GM19238 (cell line): ENCODE data around the gene ZFP36L1.

Source experiments
- DNase-seq: peaks from one replicate; pipeline ENCODE4 v3.0.0; 2011; ENCODE audit warnings: low spot score; ENCODE audit not compliant: insufficient read length

Gene ZFP36L1

DNA sequence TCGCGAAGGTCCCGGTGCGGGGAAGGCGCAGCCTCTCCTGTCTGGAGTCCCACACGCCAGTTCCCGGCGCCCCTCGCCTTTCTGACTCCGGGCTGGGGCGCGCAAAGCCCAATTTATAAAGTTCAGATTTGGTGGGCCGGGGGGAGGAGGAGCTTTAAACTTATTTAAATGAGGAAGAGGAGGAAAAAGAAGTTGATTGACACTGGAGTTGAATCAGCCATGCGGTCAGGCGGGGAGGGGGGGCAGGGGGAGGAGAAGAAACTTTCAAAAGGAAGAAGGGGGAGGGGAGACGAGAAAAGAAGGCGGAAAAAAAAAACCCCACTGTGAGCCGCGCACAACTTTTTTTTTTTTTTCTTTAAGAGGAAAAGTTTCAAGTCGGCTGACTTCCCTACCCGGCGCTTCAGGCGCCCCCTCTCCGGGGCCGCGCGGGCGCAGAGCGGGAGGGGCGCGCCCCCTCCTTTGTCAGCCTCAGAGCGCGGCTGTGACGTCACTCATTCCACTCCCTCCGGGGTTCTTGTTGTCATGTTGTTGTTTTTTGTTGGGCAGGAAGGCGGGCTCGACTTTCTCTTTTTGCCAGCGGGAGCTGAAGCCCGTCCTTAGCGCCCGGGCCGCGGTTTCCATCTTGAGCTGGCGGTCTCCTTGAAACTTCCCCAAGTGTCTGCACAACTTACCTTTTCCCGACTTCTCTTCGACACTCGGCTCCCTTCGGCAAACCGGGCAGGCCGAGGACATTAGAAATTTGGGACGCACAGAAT is at the start of gene ZFP36L1:
ZFP36L1 (minus strand) TSS at position 89 of the 755 bp plus-strand sequence. CDS start 129 bp downstream, outside the sequence.
- peak; percentile 61 for DNase-seq

GRCh38 chr14:68842298-68842697 is 49.4 kb upstream of the ZFP36L1 start:
- no peak for DNase-seq

DNA sequence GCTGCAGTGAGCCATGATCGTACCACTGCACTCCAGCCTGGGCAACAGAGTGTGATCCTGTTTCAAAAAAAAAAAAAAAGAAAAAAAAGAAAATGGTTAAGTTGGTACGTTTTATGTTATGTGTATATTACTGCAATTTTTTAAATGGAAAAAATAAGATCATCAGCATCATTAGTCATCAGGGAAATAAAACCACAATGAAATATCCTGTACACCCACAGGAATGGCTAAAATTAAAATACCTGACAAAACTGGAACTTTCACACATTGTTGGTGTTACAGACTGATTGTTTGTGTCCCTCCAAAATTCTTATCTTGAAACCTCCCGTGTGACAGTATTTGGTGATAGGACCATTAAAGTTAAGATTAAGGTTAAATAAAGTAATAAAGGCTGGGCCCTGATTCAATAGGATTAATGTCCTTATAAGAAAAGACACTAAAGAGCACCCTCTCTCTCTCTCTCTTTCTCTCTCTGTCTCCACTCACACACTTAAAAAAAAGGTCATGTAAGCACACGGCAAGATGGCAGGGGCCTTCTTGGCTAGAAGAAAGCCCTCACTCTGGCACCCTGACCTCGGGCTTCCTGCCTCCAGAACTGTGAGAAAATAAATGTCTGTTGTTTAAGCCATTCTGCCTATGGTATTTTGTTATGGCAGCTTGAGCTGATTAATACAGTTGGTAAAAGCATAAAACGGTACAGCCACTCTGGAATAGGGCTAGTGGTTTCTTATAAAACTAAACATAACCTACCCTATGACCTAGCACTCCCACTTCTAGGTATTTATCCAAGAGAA is 48.3 kb upstream of the ZFP36L1 start:
- no peak for DNase-seq

- DNase-seq = no peak
These were observed 47.6 kb upstream of the ZFP36L1 start for GRCh38 chr14:68840454-68840853.

- DNase-seq = no peak
These were observed 43.2 kb upstream of the ZFP36L1 start for GRCh38 chr14:68836082-68836481.

DNA sequence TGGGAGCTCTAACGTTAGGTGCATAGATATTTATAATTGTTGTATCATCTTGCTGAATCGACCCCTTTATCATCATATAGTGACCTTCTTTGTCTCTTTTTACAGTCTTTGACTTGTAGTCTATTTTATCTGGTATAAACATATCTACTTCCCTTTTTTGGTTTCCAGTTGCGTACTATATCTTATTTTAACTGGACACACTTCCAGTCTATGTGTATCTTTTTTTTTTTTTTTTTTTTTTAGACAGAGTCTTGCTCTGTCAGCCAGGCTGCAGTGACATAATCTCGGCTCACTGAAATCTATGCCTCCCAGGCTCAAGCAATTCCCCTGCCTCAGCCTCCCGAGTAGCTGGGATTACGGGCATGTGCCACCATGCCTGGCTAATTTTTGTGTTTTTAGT is 41.9 kb upstream of the ZFP36L1 start:
- no peak for DNase-seq

DNA sequence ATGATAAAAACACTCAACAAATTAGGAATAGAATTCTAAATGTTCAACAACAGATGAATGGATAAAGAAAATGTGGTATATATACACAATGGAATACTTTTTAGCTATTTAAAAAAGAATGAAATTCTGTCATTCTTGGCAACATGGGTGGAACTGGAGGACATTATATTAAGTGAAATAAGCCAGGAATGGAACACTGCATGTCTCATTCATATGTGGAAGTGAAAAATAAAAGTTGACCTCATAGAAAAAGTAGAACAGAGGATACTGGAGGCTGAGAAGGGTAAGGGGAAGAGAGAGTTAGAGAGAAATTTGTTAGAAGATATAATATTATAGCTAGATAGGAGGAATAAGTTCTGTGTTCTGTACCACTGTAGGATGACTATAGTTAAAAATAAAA is 35.8 kb upstream of the ZFP36L1 start:
- no peak for DNase-seq

DNA sequence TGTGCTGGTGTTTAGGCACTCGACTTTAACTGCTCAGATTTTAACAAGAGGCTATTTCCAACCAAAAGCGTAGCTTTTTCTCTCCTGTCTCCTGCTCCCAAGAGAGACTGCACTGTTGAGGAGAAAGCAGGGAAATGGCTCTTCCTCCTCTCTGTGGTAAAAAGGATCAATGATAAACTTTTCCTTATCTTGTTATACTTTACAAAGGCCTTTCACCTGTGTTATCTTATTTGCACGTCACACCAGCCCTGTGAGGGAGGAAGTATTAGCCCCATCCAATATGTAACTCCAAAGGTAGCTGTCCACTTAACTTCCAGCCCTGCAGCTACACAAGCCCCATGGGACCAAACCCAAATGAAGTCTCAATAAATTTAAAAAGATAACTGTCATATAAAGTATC is 32.9 kb upstream of the ZFP36L1 start:
- DNase-seq = no peak

- DNase-seq = no peak
These were observed 31.9 kb upstream of the ZFP36L1 start for GRCh38 chr14:68824517-68825347.

- DNase-seq = no peak
These were observed 31.3 kb upstream of the ZFP36L1 start for GRCh38 chr14:68824207-68824516.

DNA sequence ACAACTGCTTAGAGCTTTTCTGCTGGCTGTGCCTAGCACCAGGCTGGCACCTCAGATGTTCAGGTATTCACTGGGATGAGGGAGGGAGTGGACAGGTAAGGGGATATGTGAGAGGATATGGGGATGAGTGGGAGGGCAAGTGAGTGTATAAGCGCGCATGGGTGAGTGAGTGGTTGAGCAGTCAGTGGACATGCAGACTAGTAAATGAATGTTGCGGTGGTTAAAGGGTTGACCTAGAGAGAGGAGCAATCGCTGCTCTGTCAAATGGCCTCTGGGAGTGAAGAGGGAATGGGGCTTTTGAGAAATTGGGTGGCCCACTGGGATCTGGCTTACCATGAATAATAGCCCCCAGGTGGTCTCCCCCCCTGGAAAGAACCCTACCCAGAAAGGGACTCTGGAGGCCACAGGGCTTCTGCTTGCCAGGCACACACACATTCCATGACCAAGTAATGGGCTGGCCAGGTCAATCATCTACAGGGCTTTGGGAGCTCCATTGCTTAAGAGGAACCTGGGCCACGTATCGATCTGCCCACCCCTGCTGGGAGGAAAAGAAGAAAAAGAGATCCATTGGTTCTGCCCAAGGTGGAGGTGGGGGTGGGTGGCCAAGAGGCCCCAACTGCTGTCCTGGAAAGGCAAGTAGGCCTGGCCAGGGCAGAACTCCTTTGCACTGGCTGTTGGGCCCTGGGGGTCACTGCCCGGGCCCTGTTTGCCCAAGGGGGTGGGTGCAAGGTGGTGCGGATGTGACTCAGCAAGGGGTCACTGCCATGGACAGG is 30.8 kb upstream of the ZFP36L1 start:
- no peak for DNase-seq

- no peak for DNase-seq
These were observed 30.1 kb upstream of the ZFP36L1 start for GRCh38 chr14:68822926-68823325.

GRCh38 chr14:68822132-68822651 is 29.3 kb upstream of the ZFP36L1 start:
- DNase-seq = peak; percentile 63

DNA sequence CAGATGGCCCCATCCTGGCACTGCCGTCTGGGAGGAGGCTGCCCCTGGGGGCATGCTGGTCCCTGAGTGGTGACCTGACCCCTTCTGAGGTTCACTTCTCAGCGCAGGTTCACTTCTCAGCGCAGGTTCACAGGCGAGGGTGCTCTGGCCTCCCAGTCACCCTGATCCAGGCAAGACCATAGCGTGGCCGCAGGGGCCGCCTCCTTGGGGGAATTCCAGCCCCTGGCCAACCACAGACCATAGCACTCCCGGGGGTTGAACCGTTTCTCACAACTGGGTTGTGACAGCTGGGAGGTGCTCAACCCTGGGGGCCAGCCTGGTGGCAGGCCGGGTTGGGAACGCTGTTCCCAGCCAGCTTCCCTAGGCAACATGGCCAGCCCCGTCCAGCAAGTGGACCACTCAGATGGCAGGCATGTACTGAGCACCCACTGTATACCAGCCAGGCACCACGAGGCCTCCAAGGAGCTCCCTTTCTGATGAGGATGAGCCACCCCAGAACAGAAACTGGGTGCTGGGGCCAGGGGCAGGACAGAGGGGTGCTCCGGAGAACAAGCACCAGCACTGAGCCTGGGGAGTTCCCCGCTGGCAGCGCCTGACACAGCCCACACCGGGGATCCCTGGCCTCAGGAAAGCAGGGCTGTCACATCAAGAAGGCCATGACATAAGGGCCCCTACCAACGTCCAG is 28.3 kb upstream of the ZFP36L1 start:
- no peak for DNase-seq

GRCh38 chr14:68820536-68820935 is 27.7 kb upstream of the ZFP36L1 start:
- DNase-seq = no peak

- no peak for DNase-seq
These were observed 27.3 kb upstream of the ZFP36L1 start for GRCh38 chr14:68820119-68820518.

DNA sequence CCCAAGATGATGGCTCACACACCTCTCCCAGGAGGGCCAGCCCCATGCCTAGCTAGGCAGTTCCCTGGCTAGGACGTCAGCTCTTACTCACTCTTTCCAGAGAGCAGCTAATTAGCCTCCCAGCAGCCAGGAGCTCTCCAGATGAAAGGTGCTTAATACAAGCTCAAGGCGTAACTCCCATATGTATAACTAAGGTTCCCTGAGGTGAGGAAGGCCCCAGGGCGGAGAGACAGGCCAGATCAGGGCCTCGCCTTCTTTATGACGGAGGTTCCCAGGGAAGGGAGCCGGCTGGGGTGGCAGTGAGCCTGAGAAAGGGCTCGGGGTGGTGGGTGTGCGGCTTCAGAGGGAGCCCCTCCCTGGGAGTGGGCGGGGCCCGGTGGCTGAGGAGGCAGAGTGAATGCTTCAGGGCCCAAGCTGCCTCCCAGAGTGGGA is 26.4 kb upstream of the ZFP36L1 start:
- no peak for DNase-seq

DNA sequence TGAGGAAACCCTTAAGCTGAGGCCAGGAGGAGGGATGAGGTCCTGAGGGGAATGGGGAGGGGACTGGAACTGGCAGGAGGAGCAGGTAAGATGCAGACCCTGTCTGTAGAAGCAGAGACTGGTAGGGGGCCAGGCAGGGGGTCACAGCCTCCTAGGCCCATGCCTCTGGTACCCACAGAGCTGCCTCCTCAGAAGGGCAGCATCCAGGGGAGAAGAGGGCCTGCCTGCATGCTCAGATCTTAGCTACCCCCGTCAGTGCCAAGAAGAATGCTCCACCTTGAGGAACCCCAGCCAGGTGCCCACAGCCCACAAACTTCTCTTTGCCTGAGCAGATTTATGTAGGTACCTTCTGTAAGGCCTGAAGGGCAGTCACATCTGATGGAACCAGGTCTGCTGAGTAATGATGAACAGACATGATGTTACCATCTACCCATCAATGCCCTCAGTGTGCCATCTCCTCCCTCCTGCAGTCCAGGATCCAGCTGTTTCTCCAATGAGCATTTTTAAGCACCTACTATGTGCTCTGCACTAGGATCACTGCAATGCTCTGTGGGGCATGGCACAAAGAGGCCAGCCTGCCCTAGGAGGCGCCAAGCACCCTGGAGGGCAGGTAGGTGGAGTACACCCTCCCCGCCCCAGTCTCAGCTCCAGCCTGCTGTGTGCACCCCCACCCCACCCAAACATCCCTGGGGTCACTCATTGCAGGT is 24.8 kb upstream of the ZFP36L1 start:
- no peak for DNase-seq

- no peak for DNase-seq
These were observed 24.1 kb upstream of the ZFP36L1 start for GRCh38 chr14:68816943-68817430.
